ENCODE measurements around the gene GBP2.

Gene GBP2, protein sequence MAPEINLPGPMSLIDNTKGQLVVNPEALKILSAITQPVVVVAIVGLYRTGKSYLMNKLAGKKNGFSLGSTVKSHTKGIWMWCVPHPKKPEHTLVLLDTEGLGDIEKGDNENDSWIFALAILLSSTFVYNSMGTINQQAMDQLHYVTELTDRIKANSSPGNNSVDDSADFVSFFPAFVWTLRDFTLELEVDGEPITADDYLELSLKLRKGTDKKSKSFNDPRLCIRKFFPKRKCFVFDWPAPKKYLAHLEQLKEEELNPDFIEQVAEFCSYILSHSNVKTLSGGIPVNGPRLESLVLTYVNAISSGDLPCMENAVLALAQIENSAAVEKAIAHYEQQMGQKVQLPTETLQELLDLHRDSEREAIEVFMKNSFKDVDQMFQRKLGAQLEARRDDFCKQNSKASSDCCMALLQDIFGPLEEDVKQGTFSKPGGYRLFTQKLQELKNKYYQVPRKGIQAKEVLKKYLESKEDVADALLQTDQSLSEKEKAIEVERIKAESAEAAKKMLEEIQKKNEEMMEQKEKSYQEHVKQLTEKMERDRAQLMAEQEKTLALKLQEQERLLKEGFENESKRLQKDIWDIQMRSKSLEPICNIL

DNA sequence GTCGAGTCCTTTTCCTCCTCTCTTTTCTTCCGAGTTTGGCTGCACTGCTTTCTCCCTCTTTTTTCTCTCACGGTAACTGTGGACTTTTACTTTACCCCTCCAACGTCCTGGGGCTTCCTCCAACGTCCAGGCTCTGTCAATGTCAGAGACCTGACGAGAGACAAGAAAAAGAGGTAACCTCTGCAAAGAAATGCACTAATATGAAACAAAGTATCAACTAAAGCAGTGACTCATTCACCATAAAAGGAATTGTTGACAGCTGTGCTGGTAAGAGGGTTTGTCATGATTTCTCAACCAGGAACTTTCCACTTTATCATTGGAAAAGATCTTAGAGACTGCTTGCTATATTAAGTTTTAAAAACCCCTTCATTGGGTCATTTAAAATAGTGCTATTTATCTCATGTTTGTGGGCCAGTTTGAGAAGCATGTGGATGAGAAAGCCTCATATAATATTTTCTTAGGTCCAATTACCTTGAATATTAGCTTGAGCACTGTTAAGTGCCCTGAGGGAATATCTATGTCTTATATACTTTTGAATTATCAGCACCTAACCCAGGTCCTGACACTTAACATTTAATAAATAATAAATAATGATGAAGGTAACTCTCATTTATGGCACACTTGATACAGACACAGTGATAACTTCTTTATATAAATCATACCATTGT is at the start of gene GBP2:
Gene GBP2, minus strand, starts transcription at position 202 of the 668 bp plus-strand sequence. CDS start 4,148 bp downstream, outside the sequence.
- H3K27ac ChIP-seq: no peak within 1 kb of the TSS
- TF ChIP-seq, protein P1, sequence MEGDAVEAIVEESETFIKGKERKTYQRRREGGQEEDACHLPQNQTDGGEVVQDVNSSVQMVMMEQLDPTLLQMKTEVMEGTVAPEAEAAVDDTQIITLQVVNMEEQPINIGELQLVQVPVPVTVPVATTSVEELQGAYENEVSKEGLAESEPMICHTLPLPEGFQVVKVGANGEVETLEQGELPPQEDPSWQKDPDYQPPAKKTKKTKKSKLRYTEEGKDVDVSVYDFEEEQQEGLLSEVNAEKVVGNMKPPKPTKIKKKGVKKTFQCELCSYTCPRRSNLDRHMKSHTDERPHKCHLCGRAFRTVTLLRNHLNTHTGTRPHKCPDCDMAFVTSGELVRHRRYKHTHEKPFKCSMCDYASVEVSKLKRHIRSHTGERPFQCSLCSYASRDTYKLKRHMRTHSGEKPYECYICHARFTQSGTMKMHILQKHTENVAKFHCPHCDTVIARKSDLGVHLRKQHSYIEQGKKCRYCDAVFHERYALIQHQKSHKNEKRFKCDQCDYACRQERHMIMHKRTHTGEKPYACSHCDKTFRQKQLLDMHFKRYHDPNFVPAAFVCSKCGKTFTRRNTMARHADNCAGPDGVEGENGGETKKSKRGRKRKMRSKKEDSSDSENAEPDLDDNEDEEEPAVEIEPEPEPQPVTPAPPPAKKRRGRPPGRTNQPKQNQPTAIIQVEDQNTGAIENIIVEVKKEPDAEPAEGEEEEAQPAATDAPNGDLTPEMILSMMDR (conservative IDR thresholded peaks at IDR 0.05): no peak

DNA sequence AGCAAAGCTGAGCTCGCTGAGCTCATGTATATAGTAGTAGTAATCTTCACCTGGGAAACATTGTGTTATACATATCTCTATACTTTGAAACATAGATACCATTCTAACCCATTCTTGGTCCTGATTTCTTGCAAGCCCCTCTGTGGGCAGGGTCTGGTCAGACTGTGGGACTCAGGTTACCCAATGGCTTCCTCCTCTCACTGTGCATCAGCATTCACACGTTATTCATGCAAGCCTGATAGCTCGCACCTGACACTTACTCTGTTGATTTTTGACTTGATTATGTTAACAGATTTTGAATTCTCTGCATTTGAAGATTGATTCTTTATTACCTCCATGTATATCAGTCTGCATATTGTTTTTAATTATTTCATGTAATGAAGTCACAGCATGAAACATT is 48.6 kb upstream of the GBP2 start:
- H3K27ac ChIP-seq: no peak overlapping the region
- TF ChIP-seq, protein P1 (conservative IDR thresholded peaks at IDR 0.05): no peak

DNA sequence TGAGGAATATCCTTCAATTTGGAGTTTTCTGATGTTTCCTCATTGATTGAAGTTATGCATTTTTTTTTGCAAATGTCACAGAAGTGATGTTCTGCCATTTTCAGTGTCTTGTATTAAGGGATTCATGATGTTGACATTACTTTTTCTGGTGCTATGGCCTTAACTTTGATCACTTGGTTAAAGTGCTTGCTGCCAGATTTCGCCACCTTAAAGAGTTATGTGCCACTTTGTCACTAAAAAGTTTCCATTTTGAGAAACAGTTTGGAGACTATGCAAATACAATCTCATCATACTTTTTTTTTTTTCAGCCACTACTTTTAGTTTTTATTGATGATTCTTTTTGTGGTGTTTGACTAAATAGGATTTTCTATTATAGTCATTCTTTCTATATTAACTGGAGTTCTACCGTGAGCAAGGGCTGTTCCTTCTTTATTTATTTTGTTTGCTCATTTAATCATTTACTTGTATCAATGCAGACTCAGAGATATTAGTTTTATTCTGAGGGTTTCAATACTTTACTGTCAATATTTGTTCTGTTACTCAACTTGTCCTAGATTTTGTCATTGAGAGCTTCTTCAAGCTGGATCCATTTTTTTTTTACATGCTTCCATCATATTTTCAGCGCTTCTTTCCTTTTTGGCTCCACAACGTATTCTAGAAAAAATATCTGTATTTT is 46.7 kb upstream of the GBP2 start:
- no peak overlapping the region for H3K27ac ChIP-seq
- TF ChIP-seq, protein P1 (conservative IDR thresholded peaks at IDR 0.05): no peak

DNA sequence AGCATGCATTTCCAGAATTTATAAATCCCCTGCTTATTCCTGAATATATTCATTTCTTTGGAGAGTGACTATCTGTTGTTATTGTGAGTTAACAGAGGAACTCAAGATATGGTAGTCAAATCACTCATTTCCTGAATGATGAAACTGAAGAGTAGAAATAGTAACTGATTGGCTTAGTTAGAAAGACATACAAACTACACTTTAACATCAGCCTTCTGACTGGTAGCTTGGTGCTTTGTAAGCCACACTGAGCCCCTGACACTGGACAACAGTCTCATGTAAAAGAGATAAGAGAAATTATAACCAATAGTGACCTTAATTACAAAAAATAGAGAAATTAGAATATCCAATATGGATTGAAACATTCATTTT is 45.1 kb upstream of the GBP2 start:
- TF ChIP-seq, protein P1 (conservative IDR thresholded peaks at IDR 0.05): no peak

DNA sequence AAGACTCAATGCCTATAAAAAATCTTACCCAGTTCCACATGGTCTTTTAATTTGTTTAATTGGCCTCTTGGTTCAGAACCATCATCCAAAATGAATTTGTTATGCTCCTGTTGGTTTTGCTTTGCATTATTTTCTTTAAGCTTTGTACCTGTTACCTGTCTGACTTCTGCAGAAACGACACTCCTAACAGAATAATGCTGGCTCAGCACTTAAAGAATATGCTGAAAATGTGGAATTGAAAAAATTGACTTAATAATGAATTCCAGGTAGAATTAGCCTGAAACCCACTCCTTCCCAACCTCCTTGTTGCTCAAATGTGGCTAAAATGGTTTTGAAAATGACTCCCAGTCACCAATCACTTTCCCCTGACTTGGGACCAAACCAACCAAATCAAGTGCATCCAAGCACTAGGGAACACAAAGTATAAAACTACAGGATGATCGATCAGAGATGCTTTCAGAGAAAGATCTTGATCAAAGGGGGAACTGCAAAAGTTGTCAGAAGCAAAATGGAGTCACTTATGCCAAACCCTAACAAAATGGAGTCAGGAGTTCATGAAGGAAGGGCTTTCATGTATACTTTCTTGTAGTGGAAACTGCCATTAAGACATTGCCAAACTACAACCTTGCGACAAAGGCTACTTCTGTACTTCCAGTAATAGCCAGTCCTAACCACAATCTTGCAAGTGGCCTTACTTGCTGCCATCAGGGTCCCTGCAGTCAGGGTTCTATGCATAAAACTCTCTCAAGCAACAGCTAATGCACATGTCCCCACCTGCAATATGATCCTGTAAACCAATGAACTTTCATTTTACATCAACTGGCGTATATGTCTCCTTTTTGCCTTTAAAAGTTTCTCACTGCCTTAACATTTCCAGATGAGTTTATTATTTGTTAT is 44.5 kb upstream of the GBP2 start:
- H3K27ac ChIP-seq: peak overlapping the region; percentile 72
- TF ChIP-seq, protein P1 (conservative IDR thresholded peaks at IDR 0.05): no peak

More for the DNA sequence above, 45.1 kb upstream of the GBP2 start:
- no peak overlapping the region for H3K27ac ChIP-seq

DNA sequence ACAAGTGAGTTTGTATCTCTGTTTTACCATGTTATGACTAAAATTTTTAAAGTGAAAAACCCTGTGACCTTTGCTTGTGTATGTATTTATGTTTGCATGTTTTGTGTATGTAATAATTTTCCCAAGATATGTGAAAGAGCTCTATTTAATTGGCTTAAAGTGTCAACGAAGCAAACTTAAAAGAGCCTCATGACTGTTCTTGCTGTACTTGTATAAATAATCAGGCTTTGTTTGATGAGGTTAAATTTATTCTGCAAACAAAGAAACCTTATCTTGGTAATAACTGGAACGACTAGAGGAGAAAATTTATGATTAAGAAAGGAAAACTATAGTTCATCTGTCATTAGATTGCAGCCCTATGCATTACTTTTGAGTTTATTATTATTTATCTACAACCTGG is 43.3 kb upstream of the GBP2 start:
- peak overlapping the region; percentile 72 for H3K27ac ChIP-seq
- TF ChIP-seq, protein P1 (conservative IDR thresholded peaks at IDR 0.05): no peak
